Prostate gland (tissue), 2 donors: ENCODE results near the gene AOAH. TPM values are rescaled to one million over a fixed set of nuclear protein-coding genes. Genes with fewer than 3 reads are reported as not detected.

ENCODE experiments used
- DNase-seq: peaks from one replicate; pipeline ENCODE4 v3.0.0-alpha.2; 2019; ENCODE audit warnings: low spot score
- H3K27ac ChIP-seq, 2 donors: fragments of 200-600 bp; sonication (generic); 2 replicates each; pipeline ENCODE4 v1.5.1; 2017 to 2019
- H3K27me3 ChIP-seq: fragments of 200-600 bp; sonication (generic); replicated peaks from 2 replicates; pipeline ENCODE4 v1.5.1; 2019; ENCODE audit not compliant: insufficient read depth
- H3K36me3 ChIP-seq, 2 donors: fragments of 200-600 bp; sonication (generic); 1 replicate in 1 of 2; 2 replicates in 1 of 2; pipeline versions ENCODE4 v1.5.1 to v1.8.1; 2017 to 2019
- H3K4me1 ChIP-seq: fragments of 200-600 bp; sonication (generic); replicated peaks from 2 replicates; pipeline ENCODE4 v1.5.1; 2019
- H3K4me3 ChIP-seq, 2 donors: fragments of 200-600 bp; sonication (generic); 2 replicates each; pipeline ENCODE4 v1.5.1; 2017 to 2019
- H3K9me3 ChIP-seq: fragments of 200-600 bp; sonication (generic); 2 replicates; pipeline ENCODE4 v1.5.1; 2017
- POLR2A ChIP-seq: fragments of 450-650 bp; IDR thresholded peaks from one replicate; pipeline ENCODE4 v1.6.1; 2016; ENCODE audit warnings: antibody characterized with exemption, mild to moderate bottlenecking
- POLR2AphosphoS5 ChIP-seq: sonication (generic); formaldehyde crosslinking; IDR thresholded peaks from one replicate; pipeline ENCODE4 v1.6.1; 2017; ENCODE audit warnings: antibody characterized with exemption
- WGBS: methylation state at CpG from one replicate; pipeline ENCODE4 v1.1.5; 2018; 5-methylcytosine and 5-hydroxymethylcytosine counted together
- intact Hi-C: fragments of 100-400 bp; cut with DNase I; formaldehyde crosslinking; loops from one replicate; pipeline ENCODE4 v1.14.2; 2022
- total RNA-seq, 2 donors: library from RNA; depleted of rRNA; stranded (reverse); fragments of >200 nt; gene quantifications; one replicate each; pipeline ENCODE4 v1.1.0, GENCODE V29; 2016
- TF ChIP-seq, protein P1 (sequence below), 4 experiments: fragments of 200-600 bp in 2 of 4; fragments of 450-650 bp in 2 of 4; sonication (generic) in 2 of 4; IDR thresholded peaks; 1 replicate in 3 of 4; 2 replicates in 1 of 4; pipeline ENCODE4 v1.5.1; 2016 to 2019; ENCODE audit warnings: antibody characterized with exemption in 4 of 4, mild to moderate bottlenecking in 2 of 4, moderate library complexity in 2 of 4

Gene AOAH
- total RNA-seq, 2 donors from 2014 or later, result 4.1 to 4.8 TPM

DNA sequence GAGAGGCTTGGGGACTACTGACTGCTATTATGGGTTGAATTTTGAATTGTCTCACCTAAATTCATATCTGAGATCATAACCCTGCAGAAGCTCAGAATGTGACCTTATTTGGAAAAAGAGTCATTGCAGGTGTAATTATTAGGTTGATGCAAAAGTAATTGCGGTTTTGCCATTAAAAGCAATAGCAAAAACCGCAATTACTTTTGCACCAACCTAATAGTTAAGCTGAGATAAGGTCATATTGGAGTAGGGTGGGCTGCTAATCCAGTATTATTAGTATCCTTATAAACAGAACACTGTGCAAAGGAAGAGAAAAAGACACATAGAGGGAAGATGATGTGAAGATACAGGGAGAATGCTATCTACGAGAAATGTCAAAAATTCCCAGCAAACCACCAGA, 82.3 kb downstream of the AOAH start:
- Histone ChIP-seq H3K36me3 (no peaks in the 10 kb centered on the region), H3K4me3 (no peak overlapping the region), H3K4me1 (no peaks in the 10 kb centered on the region), H3K9me3 (no peaks in the 10 kb centered on the region), H3K27ac (no peak overlapping the region), H3K27me3 (no peaks in the 10 kb centered on the region)
- 93% methylated on average over 3 of the region's 3 CpGs for WGBS
- intact Hi-C loops, result no loop called here
- no peak for TF ChIP-seq POLR2A
- TF ChIP-seq POLR2AphosphoS5, result no peak
- TF ChIP-seq, protein P1, sequence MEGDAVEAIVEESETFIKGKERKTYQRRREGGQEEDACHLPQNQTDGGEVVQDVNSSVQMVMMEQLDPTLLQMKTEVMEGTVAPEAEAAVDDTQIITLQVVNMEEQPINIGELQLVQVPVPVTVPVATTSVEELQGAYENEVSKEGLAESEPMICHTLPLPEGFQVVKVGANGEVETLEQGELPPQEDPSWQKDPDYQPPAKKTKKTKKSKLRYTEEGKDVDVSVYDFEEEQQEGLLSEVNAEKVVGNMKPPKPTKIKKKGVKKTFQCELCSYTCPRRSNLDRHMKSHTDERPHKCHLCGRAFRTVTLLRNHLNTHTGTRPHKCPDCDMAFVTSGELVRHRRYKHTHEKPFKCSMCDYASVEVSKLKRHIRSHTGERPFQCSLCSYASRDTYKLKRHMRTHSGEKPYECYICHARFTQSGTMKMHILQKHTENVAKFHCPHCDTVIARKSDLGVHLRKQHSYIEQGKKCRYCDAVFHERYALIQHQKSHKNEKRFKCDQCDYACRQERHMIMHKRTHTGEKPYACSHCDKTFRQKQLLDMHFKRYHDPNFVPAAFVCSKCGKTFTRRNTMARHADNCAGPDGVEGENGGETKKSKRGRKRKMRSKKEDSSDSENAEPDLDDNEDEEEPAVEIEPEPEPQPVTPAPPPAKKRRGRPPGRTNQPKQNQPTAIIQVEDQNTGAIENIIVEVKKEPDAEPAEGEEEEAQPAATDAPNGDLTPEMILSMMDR (IDR thresholded peaks at IDR 0.05), result no peak
- no peak for DNase-seq

DNA sequence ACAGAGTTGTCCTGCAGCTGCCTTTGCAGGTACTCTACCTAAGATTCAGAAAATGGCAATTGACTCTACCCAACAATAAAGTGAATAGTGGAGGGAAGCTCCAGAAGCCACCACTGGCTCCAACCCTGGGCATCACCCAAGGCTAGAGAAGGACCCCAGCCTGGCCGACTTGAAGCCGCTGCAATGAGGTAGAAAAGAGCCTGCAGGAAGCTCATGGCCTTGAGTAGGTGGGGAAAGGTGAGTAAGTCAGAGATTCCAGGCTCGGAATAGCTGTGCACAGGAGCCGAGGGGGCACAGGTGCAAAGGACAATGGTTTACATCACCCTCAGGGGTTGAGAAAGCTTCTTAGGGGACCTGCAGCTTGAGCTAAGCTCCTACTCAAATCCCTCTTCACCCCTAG, 83.6 kb downstream of the AOAH start:
- Histone ChIP-seq H3K4me3 (no peak overlapping the region), H3K36me3 (no peaks in the 10 kb centered on the region), H3K27me3 (no peaks in the 10 kb centered on the region), H3K27ac (no peak overlapping the region), H3K9me3 (no peaks in the 10 kb centered on the region), H3K4me1 (no peaks in the 10 kb centered on the region)
- intact Hi-C loops, result no loop called here
- DNase-seq, result no peak
- TF ChIP-seq, protein P1 (IDR thresholded peaks at IDR 0.05), result no peak
- TF ChIP-seq POLR2A (no peak), POLR2AphosphoS5 (no peak)
- WGBS, result 99% methylated on average over 4 of the region's 4 CpGs

DNA sequence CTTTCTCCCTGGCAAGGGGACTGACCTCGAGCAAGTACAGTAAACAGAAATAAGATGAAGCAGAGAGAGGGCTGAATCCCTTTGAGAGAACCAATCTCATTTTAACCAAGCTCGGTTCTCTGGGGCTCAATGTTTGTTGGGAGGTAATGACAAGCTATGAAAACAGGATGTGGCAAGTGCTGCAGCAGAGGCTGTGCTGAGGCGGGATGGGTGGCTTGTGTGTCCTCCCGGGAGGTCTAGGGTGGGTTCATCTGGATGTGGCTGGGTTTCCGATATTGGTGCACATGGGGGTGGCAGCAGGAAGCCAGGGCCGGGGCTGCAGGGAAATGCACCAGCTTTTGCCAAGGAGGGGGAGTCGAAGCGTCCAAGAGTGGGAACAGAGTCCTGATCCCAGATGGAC, 84.5 kb downstream of the AOAH start:
- Histone ChIP-seq H3K27ac (no peak overlapping the region), H3K4me3 (no peak overlapping the region), H3K36me3 (no peaks in the 10 kb centered on the region), H3K4me1 (no peaks in the 10 kb centered on the region), H3K27me3 (no peaks in the 10 kb centered on the region), H3K9me3 (no peaks in the 10 kb centered on the region)
- DNase-seq, result no peak
- intact Hi-C loops, result no loop called here
- 83% methylated on average over 8 of the region's 8 CpGs for WGBS
- TF ChIP-seq POLR2A (no peak), POLR2AphosphoS5 (no peak)
- TF ChIP-seq, protein P1 (IDR thresholded peaks at IDR 0.05), result no peak

DNA sequence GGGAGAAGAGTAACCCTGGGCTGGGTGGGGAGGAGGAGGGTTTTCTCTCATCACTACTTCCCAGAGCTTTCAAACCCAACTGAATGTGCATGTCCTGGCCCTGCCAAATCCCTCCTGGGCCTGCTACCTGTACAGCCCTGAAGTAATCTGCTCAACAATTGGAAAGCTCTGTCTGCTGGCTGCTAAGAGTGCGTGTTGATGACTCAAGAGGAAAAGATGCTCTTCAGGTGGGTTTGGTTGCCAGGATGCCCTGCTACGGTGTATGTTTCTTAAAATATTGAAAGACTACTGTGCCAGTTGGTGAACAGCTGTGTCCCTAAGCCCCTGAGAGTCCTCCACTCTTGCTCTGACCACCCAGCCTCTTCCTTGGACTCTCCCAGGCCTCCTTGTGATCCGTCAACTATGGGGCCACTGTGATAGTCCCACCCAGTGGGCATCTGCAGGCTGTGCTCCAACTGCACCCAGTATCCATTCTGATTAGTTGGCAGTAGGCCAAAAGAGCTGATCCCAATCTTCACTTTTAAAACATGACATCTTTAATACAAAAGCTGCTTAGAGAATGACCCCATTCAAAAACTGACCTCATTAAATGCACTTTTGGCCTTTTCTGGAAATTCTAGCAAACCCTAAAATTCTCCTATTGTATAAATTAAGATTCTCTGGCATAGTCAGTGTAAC, 85.6 kb downstream of the AOAH start:
- TF ChIP-seq POLR2A, result no peak
- no peak for TF ChIP-seq POLR2AphosphoS5
- TF ChIP-seq, protein P1 (IDR thresholded peaks at IDR 0.05), result no peak
- Histone ChIP-seq H3K9me3 (no peaks in the 10 kb centered on the region), H3K36me3 (no peaks in the 10 kb centered on the region), H3K27ac (no peak overlapping the region), H3K27me3 (no peaks in the 10 kb centered on the region), H3K4me1 (no peaks in the 10 kb centered on the region), H3K4me3 (no peak overlapping the region)
- no peak for DNase-seq
- WGBS, result 94% methylated on average over 3 of the region's 3 CpGs
- intact Hi-C loops, result no loop called here

DNA sequence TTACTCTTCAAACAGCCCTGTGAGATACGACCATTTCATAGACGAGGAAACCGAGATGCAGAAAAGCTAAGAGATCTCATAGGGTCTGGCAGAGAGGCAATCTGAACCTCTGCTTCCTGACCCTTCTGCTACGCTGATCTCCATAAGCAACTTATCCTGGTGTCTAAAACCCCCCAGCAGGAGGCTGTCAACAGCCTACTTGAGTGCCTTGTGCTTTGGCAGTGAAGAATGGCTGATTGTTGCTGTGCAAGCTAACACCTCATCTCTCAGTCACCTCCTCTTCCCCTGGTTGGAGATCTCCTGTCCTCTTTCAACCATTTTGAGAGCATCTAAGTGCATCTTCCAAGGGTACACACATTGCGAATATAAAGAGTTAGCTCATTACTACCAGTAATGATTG, 86.2 kb downstream of the AOAH start:
- Histone ChIP-seq H3K36me3 (no peaks in the 10 kb centered on the region), H3K27me3 (no peaks in the 10 kb centered on the region), H3K9me3 (no peaks in the 10 kb centered on the region), H3K4me3 (no peak overlapping the region), H3K4me1 (no peaks in the 10 kb centered on the region), H3K27ac (no peak overlapping the region)
- TF ChIP-seq POLR2AphosphoS5 (no peak), POLR2A (no peak)
- TF ChIP-seq, protein P1 (IDR thresholded peaks at IDR 0.05), result no peak
- 84% methylated on average over 5 of the region's 5 CpGs for WGBS
- no peak for DNase-seq
- intact Hi-C loops, result no loop called here
